Vagina (tissue), 2 donors: ENCODE measurements around the gene TLR7.

Experiments used
- POLR2A ChIP-seq, 2 donors: fragments of 450-650 bp; IDR thresholded peaks; one replicate each; pipeline ENCODE4 v1.6.1; 2017; ENCODE audit warnings: antibody characterized with exemption in 2 of 2, mild to moderate bottlenecking in 2 of 2, moderate library complexity in 2 of 2
- POLR2AphosphoS5 ChIP-seq, 2 donors: sonication (generic); formaldehyde crosslinking; IDR thresholded peaks; one replicate each; pipeline ENCODE4 v1.9.0; 2017; ENCODE audit warnings: antibody characterized with exemption in 2 of 2, mild to moderate bottlenecking in 2 of 2, low read depth in 1 of 2; ENCODE audit not compliant: insufficient read depth in 1 of 2
- TF ChIP-seq, protein P1 (sequence below), 3 experiments: fragments of 450-650 bp in 2 of 3; fragments of 200-600 bp in 1 of 3; sonication (generic) in 1 of 3; IDR thresholded peaks; one replicate each; pipeline ENCODE4 v1.5.1; 2017 to 2019; ENCODE audit warnings: antibody characterized with exemption in 3 of 3, mild to moderate bottlenecking in 2 of 3, moderate library complexity in 2 of 3

DNA sequence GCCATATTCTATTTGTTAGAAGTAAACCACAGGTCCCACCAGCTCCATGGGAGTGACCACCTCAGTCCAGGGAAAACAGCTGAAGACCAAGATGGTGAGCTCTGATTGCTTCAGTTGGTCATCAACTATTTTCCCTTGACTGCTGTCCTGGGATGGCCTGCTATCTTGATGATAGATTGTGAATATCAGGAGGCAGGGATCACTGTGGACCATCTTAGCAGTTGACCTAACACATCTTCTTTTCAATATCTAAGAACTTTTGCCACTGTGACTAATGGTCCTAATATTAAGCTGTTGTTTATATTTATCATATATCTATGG is 55.7 kb downstream of the TLR7 start:
- TF ChIP-seq, protein P1, sequence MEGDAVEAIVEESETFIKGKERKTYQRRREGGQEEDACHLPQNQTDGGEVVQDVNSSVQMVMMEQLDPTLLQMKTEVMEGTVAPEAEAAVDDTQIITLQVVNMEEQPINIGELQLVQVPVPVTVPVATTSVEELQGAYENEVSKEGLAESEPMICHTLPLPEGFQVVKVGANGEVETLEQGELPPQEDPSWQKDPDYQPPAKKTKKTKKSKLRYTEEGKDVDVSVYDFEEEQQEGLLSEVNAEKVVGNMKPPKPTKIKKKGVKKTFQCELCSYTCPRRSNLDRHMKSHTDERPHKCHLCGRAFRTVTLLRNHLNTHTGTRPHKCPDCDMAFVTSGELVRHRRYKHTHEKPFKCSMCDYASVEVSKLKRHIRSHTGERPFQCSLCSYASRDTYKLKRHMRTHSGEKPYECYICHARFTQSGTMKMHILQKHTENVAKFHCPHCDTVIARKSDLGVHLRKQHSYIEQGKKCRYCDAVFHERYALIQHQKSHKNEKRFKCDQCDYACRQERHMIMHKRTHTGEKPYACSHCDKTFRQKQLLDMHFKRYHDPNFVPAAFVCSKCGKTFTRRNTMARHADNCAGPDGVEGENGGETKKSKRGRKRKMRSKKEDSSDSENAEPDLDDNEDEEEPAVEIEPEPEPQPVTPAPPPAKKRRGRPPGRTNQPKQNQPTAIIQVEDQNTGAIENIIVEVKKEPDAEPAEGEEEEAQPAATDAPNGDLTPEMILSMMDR (IDR thresholded peaks at IDR 0.05) = no peak
- TF ChIP-seq POLR2A (IDR thresholded peaks at IDR 0.05) (no peak), POLR2AphosphoS5 (IDR thresholded peaks at IDR 0.05; ENCODE audit: insufficient read depth in 1 of 2, low read depth in 1 of 2) (no peak)
